Hematopoietic multipotent progenitor cell treated with erythropoietin and hydrocortisone succinate and interleukin-3 and kit ligand, for 17 days (in vitro differentiated cells): Measurements from ENCODE around the gene SNX2.
"Not testable (repeated sequence)": the region's sequence is repeated elsewhere in the genome, so short reads cannot be mapped to it uniquely, and the experiment has no call there.

Experiments used
- DNase-seq: peaks from one replicate; pipeline ENCODE4 v3.0.0-alpha.2; 2015; ENCODE audit warnings: low spot score

The SNX2 gene, protein sequence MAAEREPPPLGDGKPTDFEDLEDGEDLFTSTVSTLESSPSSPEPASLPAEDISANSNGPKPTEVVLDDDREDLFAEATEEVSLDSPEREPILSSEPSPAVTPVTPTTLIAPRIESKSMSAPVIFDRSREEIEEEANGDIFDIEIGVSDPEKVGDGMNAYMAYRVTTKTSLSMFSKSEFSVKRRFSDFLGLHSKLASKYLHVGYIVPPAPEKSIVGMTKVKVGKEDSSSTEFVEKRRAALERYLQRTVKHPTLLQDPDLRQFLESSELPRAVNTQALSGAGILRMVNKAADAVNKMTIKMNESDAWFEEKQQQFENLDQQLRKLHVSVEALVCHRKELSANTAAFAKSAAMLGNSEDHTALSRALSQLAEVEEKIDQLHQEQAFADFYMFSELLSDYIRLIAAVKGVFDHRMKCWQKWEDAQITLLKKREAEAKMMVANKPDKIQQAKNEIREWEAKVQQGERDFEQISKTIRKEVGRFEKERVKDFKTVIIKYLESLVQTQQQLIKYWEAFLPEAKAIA

DNA sequence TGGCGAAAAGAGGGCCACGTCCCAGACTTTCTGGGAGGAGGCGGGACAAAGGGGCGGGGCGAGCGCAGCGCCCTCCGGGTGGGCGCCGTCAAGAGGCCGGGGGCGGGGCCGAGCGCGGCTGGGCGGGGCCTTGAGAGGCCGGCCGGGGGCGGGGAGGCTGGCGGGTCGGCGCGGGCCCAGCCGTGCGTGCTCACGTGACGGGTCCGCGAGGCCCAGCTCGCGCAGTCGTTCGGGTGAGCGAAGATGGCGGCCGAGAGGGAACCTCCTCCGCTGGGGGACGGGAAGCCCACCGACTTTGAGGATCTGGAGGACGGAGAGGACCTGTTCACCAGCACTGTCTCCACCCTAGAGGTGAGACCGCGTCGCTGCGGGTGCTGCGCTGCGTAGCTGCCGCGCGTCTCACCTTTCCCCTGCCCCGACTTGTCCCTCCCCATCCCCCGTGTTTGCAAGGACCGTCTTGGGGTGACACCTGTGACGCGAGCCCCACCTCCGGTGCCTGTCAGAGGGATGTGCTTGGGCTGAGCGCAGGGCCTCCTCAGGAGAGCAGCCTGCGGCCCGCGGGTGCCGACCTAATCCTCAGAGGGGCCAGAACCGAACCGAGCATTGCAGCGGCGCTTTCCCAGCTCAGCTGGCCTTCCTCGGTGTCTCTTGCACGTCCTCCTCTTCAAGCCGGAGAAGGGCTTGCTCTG lies at the start of gene SNX2:
Gene SNX2 (plus strand): TSS at position 220 of the 689 bp plus-strand sequence. CDS start 24 bp downstream, at position 244.
- DNase-seq: peak; percentile 87

DNA sequence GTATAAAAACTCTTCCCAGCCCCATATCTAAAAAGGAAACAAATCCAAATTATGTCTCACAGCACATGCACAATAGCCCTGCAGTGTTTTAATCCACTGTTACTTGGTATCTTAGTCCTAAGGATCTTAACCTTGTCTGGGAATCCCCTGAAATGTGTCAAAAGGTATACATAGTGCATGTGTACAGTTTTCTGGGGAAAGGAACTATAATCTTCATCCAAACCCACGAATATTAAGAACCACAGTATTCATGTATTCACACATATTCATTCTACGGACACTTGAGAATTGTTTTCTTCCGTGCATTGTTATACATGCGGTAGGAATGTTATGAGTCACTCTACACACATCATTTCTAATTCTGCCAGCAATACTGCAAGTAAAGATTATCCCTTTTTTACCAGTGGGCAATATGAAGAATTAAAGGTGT lies 47.8 kb upstream of the SNX2 start:
- DNase-seq: no peak

DNA sequence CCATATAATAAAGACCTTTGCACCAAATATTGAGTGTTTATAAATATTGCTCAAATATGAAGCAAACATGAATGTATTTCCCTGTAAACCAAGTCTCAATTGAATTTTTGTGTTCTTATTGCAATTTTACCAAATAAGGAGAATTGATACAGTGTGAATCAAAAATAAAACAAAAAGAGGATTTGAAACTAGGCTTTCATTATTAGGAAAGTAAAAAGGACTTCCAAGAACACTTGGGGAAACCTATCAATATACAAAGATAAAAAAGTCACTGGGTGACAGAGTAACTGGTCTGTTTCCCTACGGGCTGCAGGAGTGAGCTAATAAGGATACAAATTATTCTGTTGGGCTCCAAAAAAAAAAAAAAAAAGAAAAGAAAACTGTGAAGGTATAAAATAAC lies 44.8 kb upstream of the SNX2 start:
- DNase-seq: no peak

DNA sequence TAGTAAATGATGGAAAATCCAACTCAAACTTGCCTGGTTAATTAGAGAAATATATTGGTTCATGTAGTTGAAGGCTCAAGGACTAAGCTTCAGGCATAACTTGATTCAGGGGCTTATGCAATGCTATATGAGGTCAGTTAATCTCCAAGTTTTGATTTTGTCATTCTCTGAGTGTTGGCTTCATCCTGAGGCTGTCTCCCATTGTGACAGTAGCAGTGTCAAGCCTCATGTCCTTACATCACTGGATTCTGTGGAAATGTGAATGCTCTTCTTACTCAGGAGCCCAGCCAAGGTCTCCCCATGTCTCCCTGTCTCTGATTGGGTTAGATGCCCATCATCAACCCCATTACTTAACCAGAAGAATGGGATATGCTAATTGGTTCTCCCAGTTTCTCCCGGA lies 44.4 kb upstream of the SNX2 start:
- DNase-seq: no peak

DNA sequence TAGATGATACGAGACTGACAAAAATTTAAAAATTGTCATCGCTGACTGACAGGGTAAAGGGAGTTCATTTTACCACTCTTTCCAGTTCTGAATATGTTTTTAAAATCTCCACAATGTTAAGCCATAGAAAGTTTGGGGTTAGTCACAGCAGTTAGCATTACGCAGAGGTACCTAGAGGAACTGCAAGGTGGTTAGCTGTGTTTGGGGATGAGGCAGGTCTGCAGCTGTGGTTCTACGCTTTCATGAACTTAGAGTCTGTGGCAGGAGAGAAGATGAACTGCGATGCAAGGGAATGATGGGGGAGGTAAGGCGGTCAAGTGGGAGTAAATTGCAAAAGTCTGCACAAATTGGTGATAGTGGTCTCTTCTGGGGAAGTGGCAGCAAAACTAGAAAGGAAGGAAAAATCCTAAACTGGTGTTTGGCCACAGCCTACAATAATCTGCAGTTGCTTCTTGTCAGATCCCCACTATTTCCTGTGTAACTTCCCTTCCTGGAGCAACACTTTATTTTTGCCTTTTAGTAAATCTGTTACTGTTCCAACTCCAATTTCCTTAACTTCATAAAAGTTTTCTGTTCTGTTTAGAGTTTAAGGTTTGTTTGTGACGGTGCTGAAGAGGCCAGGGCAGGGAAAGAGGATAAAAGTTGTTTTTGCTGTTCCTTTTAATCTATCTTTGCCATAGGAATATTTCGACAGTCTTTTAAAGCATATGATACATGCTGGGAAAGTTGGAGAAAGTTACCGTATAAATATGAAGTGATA lies 38.6 kb upstream of the SNX2 start:
- DNase-seq: no peak

DNA sequence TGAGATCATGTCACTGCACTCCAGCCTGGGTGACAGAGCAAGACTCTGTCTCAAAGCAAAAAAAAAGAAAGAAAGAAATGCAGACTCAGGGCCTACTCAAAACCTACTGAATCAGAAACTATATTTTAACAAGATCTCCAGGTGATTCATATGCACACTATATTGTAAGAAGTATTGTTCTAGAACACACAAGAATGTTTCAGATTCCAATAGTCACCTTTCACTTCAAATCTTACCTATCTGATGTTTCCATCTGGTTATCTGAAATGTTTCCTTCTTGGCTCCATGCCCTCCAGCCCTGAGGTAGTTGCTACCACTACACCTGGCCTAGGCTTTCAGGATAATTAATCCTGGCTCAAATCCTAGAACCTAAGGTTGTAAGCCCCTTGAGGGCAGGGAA lies 36.8 kb upstream of the SNX2 start:
- no peak for DNase-seq

DNA sequence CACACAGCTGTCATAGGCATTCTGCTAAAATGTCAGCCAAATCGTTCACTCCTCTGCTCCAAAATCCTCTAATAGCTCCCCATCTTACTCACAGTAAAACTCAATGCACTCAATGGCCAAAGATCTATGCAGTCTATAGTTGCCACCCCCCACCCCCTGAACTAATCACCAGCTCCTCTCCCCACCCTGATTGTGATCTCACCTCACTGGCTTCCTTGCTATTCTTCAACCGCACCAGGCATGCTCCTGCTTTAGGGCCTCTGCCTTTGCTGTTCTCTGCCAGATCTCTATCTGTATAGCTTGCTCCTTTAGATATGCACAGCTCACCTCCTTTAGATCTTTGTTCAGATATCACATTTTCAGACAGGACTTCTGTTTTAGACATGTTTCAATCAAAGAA lies 33.2 kb upstream of the SNX2 start:
- DNase-seq: no peak

DNA sequence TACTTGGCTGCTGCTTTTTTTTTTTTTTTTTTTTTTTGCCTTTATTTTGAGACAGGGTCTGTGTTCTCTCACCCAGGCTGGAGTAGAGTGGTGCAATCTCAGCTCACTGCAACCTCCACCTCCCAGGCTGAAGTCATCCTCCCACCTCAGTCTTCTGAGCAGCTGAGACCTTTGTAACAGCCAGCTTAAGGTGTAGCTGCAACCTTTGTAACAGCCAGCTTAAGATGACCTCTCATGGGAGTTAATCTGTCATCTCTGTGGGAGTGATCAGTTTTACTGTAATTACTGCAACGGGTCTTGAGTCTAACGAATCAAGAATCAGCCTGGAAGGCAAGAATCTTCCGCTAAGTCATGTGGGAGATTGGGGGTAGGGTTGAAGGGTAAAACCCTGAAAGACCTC lies 31.6 kb upstream of the SNX2 start:
- no peak for DNase-seq

DNA sequence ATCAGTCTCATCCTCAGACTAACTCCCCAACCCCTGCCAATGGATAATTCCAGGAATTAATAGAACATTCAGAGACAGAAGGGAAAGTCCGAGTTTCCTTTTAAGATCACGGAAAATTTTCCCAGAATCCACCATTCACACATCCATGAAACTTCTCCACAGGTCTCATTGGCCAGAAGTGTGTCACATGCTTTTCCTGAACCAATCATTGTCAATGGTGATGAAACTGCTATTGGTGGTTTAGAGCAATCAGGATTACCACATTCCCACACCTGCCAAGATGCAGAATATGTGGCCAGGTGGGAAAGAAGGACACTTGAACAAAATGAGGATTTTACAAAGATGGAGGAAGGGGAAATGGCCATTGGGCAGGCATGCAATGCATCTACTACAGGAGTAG lies 29.3 kb upstream of the SNX2 start:
- no peak for DNase-seq

DNA sequence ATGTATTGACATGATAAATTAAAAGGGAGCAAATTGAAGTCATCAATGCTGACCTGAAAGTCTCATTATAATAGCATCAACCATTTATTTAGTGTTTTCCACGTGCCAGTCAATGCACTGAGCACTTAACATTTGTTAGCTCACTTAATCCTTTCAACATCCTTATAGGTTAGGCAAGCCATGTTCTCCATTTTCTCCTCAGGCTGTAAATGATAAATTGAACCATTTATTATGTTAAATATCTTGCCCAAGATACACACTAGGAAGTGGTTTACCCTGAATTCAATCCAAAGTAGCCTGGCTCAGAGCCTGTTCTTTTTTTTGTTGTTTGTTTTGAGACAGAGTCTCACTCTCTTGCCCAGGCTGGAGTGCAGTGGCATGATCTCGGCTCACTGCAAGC lies 25.0 kb upstream of the SNX2 start:
- DNase-seq: no peak

DNA sequence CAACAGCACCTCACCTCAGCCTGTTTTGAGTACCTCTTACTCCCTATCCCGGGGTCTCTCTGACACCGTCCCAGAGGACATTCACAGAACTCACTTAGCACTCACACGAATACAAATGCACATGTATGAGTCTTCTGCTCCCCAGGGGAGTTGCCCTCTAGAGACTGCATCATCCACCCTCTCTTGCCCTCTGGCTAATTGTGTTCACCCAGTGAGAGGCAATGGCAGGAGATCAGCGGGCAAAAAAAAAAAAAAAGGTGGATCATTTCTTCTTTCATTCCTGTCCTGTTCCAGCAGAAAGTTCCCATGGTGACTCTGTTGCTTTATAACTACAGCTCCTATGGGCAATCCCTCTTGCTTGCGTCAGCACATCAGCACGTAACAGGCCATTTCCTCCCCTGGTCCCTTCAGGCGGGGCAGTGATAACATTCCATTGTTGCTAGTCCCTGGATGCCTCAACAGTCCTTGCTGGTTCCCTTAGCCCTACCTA lies 23.5 kb upstream of the SNX2 start:
- DNase-seq: no peak

DNA sequence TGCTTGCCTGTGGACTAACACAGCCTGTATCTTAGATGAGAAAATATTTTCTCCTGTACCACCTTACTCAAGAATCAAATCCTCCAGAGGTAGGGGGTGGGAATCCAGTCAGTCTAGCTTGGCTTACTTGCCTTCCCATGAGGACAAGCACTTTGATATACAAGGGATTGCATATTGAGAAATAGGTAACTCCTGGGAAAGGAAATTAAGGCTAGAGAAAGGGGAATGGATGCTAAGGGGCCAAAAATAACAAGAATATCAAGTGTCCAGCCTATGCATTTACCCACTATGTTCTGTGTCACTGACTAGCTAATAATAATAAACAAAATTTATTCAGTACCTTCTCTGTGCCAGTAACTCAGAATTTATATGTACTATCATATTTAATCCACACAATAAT lies 21.4 kb upstream of the SNX2 start:
- no peak for DNase-seq

DNA sequence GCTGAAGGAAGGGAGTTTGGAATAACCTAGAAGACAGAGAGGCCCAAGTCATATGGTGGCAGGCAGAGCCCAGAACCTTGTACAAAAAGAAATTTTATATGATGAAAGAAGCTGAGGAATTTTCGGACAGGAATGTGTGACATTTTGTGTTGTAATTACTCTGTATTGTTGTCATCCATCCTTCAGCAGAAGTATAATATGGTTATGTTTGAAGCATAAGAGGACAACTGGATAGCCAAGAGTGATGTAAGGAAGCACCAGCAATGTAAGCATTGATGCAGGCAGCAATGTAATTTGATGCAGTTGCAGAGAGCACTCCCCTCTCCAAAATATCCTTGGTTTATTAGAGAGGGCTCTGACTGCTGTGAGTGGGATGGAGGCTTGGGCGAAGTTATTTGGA lies 19.1 kb upstream of the SNX2 start:
- DNase-seq: no peak

DNA sequence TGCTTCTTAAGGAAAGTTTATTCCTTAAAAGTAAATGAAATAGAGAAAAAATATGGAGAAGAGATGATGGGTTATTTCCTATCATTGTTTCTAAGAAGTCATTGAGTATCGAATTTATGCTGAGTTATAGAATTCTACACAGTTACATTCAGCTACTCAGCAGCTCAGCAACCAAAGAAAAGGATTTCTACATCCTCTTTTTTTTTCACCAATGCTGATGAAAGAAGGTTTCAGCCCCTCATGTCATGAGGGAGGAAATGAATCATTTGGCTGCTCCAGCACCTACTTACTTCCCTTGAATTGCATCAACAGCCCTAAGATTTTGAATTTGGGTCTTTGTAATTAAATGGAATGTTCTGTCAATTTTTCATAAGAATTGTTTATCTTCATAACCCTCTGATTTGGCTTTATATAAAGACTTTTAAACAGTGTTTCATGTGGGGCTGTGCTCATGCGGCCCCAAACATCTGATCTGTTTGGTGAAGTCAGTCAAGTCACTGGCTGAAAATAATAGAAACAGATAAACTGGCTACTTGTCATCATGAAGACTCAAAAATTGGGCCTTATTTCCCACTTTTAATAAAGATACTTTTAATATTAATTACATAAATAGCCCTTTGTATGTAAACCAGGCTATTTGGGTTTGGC lies 18.5 kb upstream of the SNX2 start:
- DNase-seq: no peak

DNA sequence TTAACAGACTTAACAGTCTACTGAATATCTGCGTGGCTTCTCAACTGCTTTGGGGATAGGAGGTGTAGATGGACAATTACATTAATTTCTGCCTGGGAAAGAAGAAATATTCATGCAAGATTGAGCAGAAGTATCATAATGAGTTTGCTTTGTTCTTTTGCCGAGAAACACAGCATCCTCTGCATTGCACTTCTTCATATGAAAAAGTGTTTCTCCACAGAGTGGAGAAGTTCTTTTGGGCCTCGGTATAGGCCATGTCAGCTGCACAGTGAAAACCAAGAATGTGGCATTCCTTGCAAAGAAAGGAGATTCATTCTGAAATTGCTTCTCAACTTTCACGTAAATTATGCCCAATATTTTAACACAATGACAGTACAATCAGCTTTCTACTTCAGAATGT lies 17.6 kb upstream of the SNX2 start:
- no peak for DNase-seq

DNA sequence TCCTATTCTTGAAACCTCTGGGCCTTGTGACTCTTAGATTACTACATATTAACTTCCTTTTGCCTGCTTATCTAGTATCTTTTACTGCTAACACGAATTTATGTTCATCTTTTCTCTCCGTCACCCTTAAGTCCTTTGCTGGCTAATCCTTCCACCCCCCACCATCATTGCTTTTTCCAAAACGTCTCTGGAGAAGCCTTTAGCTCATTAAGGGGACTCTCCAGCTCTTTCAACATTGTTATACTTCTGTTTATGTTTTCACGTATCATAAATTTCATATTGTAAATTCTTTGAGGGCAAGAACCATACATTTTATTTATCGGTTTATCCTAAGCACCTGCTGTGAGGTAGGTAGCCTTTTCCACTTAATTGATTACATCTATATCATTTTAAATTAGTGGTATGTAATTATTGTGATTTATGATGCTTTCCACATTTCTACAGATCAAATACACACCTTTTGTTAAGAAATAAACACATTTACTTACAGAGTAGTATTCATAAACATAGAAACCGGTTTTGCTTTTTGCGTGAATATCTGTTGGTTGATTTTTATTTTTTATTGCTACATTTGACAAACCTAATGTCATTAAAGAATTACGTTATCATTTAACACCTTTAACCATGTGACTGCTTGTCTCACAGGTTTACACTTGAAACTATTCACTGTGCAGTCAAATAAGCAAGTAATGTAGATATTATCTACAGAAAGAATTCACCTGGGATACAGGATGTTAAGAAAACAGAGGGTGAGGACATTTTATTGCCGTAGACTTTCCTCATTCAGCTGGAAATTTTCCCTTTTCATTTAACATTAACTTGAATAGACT lies 15.4 kb upstream of the SNX2 start:
- no peak for DNase-seq

DNA sequence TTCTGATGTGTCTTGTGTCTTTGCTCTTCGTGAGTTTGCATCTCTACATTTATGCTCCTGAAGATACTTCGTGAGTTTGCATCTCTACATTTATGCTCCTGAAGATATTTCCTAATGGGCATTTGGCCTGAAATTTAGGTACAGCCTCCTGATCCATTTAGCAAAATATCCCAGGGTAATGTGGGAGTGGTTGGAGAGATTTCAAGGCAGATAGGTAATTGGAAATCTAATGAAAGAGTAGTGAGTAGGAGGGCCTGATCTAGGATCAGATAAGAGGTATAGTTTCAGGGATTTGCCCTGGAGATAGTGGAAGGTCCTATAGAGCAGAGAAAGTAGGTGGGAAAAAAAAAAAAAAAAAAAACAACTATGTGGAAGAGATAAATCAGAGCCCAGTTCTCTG lies 14.6 kb upstream of the SNX2 start:
- DNase-seq: no peak

DNA sequence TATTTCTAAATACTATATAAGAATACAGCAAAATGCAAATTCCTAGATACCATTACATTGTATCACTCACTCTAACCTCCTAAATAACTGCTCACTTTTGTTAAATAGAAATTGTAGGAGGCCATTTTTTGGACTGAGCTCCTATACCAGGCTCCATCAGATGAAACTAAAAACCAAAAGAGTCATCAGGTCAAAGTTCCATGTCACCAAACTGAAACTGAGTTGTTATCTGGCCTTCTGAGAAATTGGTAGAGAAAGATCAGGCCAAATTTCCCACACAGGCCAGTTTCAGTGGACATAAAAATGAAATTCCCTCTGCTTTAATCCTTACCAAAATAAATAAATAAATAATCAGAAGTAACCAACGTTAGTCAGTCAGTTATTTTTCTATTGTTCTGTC lies 13.8 kb upstream of the SNX2 start:
- DNase-seq: no peak

DNA sequence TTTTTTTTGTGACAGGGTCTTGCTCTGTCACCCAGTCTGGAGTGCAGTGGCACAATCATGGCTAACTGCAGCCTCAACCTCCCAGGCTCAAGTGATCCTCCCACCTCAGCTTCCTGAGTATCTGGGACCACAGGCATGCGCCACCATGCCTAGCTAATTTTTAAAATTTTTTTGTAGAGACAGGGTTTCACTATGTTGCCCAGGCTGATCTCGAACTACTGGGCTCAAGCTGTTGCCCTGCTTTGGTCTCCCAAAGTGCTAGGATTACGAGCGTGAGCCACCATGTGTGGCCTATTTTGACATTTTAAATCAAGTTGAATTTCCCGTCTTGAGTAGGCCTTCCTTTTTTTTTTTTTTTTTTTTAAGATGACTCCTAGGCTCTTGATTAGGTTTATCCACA lies 13.0 kb upstream of the SNX2 start:
- not testable (repeated sequence) for DNase-seq

DNA sequence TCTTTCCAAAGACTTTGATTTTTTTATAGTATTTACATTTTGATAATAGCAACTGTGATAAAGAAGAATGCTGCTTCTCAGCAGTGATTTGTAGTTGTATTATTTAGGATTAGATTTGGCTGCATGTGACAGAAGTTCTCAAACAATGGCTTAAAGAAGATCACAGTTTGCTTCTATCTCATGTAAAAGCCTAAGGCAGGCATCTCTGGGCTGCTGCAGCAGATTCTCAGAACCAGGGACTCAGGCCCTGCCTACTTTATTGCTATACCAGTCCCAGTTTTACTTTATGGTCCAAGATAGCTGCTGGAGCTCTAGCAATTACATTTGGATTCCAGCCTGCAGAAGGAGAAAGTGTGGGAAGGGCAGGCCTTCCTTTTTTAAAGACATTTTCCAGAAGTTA lies 8.8 kb upstream of the SNX2 start:
- DNase-seq: no peak

DNA sequence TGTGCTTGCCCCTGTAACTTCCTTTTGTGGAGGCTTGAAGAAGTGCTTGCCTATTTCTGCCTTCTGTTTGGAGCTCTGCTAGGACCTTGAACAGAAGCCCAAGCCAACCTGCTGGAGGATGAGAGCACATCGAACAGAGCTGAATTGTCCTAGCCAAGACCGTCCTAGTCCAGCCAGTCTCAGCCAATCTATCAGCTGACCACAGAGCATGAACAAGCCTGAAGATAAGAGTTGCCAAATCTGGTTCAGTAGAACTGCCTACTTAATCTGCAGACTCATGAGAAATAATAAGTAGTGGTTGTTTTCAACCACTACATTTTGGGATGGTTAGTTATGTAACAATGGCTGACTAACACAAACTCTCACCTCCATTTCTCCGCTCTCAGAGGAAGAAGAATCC lies 4.4 kb upstream of the SNX2 start:
- no peak for DNase-seq
